GM18909 (cell line): ENCODE measurements around the gene PERM1.
A peak's percentile ranks its signal among the peaks of the same experiment; 100 is the strongest.
"Not testable (repeated sequence)": the region's sequence is repeated elsewhere in the genome, so short reads cannot be mapped to it uniquely, and the experiment has no call there.

ENCODE experiments used
- ATAC-seq: cut with Tn5 transposase; IDR thresholded peaks from one replicate; pipeline ENCODE4 v1.9.1; 2021; ENCODE audit warnings: mild to moderate bottlenecking; ENCODE audit not compliant: unreplicated experiment, poor library complexity

The PERM1 gene

DNA sequence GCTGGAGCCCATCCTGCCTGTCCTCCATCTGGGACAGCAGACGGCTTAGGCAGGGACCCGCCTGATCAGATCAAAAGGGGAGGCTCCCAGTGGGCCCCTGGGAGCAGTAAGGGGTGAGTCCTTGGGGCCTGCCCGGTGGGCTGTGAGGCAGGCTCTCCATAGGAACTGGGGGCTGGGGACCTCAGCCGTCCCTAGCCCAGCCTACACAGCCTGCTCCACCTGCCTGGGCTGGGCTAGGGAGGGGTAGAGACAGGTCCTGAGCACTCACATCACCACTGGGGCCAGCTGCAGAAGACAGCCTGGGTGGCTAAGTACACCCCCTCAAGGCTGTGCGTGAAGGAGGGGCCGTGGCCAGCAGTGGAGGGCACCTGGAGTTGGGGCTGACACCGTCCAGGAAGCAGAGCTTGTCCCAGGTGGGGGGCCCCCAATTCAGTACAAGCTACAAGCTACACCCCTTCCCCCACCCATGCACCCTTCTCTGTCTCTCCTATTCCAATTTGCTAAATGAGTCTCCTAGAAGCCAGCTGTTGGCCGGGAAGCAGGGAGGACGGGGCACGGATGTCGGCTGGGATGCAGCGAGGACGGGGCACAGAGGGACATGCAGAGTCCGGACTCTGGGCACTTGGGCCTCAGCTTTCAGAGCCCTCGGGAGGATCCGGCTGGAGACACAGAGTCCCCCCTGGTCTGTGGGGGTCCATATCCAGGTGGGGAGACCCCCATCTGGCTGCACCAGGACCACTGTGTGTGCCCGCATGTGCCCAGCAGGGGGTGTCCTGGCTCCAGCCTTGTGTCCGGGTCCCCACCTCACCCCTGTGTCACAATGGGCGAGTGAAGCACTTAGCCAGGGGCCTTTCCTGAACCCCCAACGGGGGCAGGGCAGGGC is 33.1 kb upstream of the PERM1 start:
- no peak for ATAC-seq

DNA sequence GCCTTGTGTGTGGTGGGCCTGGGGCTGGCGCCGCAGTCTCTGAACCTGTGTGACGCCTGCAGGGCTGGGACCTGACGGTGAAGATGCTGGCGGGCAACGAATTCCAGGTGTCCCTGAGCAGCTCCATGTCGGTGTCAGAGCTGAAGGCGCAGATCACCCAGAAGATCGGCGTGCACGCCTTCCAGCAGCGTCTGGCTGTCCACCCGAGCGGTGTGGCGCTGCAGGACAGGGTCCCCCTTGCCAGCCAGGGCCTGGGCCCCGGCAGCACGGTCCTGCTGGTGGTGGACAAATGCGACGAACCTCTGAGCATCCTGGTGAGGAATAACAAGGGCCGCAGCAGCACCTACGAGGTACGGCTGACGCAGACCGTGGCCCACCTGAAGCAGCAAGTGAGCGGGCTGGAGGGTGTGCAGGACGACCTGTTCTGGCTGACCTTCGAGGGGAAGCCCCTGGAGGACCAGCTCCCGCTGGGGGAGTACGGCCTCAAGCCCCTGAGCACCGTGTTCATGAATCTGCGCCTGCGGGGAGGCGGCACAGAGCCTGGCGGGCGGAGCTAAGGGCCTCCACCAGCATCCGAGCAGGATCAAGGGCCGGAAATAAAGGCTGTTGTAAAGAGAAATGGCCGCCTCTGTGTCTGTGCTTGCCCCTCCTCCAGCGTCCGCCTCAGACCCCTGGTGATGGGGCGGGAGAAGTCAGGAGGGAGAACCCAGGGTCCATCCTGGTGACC is 32.2 kb upstream of the PERM1 start:
- no peak for ATAC-seq

DNA sequence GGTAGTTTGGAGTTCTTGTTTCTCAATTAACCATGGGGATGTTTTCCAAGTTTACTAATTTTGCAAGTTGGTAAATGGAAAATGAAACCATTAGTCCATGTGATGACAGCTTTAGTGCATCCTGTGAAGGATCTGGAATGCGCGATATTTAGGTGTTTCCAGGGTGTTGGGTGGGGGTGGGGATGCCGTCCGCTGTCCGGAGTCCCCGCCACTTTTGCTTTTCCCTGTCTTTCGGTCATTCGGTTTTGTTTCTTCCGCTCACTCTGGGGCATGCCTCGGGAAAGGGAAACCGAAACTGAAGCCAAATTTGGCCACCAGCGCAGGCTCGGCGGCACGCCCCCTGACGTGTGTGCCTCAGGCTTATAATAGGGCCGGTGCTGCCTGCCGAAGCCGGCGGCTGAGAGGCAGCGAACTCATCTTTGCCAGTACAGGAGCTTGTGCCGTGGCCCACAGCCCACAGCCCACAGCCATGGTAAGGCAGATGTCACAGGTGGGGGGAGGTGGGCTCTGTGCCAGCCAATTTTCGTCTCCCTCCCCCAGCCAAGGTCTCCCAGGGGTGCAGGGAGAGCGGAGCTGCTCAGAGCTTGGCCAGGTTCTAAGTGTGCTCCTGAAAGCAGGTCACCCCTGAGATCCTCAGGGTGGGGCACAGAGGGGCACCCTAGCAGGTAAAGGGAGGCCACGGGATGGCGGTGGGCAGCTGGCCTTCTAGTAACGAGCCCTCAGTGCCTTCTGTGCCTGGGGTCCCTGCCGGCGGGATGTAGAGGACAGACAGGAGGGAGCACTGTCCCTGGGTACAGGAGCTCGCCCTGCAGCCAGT is 31.4 kb upstream of the PERM1 start, which contains the start of gene ISG15:
Gene ISG15, plus strand, starts transcription at position 393 of the 817 bp plus-strand sequence. Its CDS starts 77 bp downstream, at position 470.
- ATAC-seq = peak; percentile 74

DNA sequence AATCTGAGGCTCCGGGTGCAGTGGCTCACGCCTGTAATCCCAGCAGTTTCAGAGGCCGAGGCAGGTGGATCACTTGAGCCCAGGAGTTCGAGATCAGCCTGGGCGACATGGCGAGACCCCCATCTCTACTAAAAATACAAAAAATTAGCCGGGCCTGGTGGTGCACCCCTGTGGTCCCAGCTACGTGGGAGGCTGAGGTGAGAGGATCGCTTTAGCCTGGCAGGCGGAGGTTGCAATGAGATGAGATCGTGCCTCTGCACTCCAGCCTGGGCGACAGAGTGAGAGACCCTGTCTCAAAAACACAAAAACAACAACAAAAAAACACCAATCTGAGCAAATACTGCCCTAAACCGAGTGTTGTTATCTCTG is 30.8 kb upstream of the PERM1 start:
- ATAC-seq = peak; percentile 3

DNA sequence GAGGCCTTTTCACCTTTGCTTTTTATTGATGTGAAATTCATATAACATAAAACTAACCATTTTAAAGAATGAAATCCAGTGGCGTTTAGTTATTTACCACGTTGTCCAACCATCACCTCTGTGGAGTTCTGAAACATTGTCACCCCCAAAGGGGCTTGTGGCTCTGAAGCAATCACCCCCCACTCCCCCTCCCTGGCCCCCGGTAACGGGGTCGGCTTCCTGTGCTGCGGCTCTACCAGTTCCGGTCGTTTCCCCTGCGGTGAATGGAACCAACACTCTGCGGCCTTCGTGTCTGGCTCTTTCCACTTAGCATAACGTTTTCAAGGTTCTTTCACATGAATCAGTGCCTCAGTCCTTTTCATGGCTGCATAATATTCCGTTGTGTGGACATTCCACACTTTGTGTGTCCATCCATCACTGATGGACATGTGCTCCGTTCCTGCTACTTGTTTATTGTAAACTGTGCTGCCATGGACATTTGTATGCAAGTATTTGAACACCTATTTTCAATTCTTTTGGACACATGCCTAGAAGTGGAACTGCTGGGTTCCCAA is 29.6 kb upstream of the PERM1 start:
- no peak for ATAC-seq

DNA sequence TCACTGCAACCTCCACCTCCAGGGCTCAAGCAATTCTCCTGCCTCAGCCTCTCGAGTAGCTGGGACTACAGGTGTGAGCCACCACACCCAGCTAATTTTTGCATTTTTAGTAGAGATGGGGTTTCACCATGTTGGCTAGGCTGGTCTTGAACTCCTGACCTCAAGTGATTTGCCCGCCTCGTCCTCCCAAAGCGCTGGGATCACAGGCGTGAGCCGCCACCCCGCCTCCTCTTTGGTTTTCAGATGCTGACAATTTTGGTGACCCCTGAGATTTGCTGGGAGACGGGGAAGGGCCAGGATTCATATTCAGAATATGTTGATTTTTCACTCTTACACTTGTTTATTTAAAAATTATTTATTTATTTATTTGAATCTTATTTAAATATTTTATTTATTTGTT is 28.2 kb upstream of the PERM1 start:
- ATAC-seq = not testable (repeated sequence)

DNA sequence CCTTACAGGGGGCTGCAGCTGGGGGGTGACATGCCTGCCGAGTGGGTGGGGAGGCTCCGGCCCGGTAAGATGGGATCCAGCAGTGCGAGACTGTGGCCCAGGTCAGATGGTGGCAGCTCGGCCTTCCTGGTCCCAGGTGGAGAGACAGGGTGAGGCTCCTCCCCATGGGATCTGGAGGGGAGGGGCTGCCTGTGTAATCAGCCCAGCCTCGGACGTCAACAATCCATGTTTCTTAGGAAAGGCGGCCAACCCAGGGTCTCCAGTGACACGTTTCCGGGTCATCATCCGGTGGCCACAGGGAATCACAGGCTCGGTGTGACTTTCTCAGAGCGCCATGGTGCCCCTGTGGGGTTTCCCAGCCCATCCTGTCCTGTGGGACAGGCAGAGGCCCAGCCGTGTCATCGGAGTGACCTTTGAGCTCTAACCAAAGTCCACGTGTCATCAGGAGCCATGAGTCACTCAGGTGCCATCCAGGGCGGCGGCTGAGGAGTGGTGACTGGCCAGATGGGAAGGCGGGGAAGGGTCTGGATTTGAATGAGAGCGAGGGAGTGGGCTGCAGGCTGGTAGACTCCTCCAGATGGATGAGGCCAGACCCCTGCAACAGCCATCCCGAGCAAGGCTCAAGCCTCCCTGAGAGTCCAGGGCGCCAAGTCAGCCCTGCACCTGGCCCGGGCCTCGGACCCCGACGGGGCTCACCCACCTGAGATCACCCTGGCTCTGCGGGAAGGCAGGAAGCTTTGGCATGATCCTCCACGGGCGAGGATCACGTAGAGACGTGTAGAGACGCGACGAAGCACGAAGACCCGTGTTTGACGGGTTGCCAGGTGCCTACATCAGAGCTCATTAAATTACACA is 24.6 kb upstream of the PERM1 start:
- no peak for ATAC-seq

DNA sequence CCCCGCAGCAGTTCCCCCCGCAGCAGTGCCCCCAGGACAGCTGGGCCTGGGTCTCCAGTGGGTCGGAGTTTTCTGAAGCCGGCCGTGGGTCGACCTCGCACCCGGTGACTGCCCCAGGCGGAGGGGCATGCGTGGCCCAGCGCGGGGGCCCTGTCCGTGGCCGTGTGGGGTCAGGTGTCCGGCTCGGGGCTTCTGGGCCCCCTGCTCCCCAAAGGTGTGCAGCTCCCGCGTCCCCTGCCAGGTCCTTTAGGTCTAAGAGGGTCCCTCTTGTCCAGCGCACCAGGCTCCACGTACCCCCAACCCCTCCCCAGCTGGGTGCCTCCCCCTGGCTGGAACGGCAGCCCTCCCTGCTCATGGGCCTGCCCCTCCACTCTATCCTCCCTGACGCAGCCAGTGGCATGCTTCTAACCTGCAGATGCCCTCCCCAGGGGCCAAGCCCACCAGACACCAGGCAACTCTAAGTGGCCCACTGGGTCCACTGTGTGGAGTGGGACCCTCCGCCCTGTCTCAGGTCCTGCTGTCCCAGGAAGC is 23.9 kb upstream of the PERM1 start:
- ATAC-seq = no peak

DNA sequence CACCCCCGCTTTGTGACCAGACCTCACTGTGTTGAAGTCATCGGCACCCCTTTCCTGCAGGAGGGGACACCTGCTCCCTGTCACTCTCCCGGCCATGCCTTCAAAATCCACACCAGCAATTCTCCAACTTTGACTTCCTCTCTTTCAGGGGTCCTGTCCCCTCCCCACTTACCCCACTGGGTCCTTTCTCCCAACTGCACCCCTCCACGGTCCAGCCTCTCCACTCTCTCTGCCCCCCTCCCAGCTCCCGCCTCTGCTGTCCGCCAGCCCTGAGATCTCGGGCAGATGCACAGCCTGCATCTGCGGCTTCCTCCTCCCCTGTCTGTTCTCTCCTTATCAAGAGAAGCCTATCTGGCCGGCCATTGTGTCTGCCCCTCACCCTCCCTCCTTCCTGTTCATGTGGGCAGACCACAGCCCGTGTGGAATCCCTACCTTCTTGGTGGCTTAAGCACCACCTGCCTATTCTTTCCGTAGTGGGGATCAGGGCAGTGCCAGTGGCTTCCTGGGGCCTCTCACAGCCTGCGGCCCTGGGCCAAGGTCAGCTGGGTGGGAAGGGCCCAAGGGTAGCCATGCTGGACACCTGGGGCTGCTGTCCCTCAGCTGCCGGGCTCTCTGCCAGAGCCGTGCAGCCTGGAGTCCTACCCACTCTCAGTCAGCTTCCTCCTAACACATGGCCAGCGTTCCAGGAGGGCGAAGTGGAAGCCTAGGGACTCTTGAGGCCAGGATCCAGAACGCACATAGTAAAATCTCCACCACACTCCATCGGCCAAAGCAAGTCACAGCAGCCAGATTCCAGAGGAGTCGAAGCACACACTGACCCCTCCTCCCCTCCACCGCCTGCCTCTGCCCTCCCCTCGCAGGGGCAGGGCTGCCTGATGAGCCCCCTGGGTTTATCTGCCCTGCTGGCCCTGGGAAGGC is 23.1 kb upstream of the PERM1 start:
- no peak for ATAC-seq

DNA sequence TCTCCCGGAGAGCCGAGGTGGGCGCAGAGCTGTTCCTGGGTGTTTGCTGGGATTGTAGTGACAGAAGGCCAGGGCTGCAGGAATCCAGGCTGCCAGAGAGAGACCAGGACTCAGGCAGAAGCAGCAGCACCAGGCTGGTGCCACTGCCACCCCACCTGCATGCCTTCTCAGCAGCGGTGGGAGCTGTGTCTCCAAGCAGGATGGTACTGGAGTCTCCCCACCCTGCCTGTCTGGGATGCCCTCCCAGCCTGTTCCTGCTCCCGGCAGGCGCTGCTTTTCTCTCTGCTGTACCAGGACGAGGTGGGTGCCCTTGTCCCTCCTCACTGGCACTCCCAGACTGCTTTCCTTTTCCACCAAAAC is 22.5 kb upstream of the PERM1 start:
- ATAC-seq = no peak

DNA sequence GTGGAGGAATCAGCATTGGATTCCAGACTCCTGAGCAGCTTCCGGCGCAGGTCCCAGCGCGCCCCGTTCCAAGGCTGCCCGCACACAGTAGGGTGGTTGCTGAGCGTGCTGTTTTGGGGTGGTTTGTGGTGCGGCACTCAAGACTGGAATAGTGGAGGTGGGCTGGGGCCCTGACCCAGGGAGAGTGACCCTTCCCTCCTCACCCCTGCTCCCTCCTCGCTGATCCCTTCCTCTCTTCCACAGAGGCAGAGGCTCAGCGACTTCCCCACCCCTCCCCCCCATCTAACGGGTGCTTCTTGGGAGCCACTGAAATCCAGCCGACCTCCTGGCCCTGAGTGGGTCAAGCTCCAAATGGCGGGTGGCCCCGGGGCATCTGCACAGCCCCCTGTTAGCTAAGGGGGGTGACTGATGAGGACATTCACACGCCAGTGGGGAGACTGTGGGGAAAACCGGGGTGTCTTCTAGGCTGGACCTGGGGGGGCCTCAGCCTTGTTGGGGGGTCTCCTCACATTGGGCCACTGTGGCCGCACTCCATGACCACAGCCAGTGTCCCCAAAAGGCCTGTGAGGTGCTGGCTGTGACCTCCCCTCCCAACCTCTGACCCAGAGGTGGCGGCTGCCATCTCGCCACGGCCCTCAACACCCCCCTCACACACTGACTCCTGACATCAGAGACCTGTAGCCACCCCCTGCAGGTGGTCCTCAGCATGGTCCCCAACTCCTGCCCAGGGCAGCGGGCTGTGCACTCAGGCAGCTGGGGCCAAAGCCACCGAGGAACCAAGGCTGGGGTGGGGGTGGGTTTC is 21.9 kb upstream of the PERM1 start:
- no peak for ATAC-seq

DNA sequence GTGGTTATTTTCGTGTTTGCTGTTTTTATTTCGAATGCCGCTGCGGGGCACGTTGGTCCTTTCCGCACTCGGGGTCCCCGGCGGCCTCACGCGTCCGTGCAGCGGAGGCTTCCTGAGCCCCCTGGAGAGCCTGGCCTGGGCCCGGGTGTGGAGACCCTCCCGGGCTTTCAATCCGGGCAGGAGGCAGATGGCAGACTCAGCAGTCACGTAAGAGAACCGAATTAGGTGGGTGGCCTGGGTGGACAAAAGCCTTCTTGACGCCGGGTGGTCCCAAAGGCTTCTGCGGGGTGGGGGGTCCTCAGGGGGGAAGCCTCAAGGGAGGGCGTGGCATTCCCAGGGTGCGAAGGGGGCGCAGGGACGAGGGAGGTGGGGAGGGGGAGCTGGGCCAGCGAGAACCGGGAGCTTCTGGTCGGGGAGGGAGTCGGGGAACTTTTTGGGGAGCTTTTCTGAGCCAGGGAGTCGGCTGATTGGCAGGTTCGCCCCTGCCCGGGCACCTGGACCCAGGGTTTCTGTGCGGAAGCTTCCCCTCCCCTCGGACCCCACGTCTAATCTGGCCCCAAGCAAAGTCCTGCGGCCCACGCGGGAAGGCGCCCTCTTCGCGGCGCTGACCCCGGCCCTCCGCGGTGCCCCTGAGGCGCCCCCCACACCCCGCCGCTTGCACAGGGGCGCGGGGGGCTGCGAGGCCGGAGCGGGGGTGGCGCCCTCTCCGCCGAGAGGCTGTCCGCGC is 19.3 kb upstream of the PERM1 start:
- ATAC-seq = no peak

DNA sequence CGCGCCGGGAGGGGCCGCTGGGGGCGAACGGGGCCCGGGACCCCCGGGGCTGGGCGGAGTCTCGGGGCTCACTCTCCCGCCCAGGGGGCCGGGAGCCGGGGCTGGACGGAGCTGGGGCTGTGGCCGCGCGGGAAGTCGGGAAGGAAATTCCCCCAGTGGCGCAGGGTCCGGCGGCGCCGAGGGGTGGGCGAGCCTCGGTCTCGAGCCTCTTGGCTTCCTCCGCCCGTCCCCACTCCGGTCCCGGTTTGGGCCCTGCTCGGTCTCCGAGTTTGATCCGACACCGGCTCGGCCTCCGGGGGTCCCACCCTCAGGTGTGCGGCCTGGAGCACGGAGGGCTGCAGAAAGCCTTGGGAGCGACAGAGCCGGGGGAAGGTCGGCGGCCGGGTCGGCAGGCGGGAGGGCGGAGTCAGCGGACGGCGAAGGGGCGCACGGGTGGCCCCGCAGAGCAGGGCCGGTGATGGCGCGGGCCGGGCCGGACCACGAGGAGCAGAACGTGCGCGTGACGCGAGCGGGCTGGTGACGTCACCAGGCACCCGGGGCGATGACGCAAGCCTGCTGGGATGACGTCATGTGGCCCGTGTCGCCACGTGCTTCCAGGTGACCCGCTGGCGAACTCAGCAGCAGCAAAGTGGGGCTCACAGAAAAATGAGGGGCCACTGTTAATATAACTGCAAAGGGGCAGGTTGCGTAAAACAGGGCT is 18.6 kb upstream of the PERM1 start:
- ATAC-seq = peak; percentile 14

DNA sequence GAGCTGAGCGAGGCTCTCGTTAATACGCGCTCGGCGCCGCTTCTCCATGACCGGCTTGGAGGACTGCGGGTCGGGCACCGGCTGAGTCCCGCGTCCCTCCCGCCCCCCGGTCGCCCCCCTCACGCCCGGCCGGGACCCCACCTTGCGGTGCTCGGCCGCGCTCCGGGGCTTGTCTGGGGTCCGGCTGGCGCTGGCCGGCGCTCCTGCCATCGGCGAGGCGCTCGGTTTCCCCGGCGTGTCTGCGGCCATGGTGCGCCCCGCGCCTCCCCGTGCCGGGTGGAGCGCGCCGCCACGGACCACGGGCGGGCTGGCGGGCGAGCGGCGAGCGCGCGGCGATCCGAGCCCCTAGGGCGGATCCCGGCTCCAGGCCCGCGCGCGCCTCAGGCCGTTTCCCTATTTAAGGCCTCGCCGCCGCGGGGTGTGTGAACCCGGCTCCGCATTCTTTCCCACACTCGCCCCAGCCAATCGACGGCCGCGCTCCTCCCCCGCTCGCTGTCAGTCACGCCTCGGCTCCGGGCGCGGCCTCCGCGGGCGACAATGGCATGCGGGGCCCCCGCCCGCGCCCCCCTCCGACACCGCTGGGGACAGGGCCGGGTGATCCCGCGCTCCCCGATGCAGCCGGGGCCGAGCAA is 17.9 kb upstream of the PERM1 start, which contains the start of gene HES4:
Gene HES4, minus strand, starts transcription at position 373 of the 632 bp plus-strand sequence. Its CDS starts 124 bp downstream, at position 249.
- peak; percentile 39 for ATAC-seq

DNA sequence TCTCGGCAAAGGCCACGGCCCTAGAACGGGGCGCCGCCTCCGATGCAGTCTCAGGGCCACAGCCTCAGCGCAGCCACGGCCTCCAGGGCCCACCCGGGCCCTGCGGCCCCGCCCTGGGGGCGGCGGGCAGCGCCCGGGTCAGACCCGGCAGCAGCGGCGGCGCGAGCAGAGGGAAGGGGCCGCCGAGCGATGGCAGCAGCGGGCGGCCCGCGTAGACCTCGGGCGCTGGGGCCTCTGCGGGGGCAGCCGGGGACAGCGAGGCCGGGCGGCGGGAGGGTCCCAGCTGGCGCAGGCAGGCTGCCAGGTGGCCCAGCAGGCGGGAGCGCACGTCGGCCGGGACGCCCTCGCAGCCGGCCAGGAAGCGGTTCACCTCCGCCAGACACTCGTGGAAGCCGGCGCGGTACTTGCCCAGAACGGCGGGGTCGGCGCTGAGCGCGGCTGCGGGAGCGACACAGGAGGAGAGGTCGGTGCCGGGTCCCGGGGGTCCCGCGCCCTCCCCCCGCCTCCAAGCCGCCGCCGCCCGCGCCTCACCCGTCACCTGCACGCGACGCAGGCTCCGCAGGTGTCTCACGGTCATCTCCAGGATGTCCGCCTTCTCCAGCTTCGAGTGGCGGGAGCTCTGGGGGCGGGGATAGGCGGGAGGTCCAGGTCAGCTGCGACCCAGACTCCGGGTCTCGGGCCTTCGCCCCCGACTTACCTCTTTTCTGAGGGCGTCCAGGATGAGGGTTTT is 17.3 kb upstream of the PERM1 start:
- ATAC-seq = no peak
